GM23338 (cell line): ENCODE results near the gene RBM24. TPM values are rescaled to one million over a fixed set of nuclear protein-coding genes. Genes with fewer than 3 reads are reported as not detected.

Experiments
- ATAC-seq: fragments of 200-7000 bp; cut with Tn5 transposase; 3 replicates; pipeline ENCODE4 v1.9.1; 2020
- DNase-seq: peaks from one replicate; pipeline ENCODE4 v3.0.0-alpha.2; 2015; ENCODE audit warnings: low spot score
- H2AFZ ChIP-seq: fragments of 200-600 bp; sonication (generic); 2 replicates; pipeline ENCODE4 v1.8.0; 2016; ENCODE audit warnings: antibody characterized with exemption, mild to moderate bottlenecking, moderate library complexity
- H3F3A ChIP-seq: fragments of 200-600 bp; sonication (generic); replicated peaks from 2 replicates; pipeline ENCODE4 v1.8.0; 2017; ENCODE audit warnings: antibody characterized with exemption, mixed run types, low read depth
- H3K27ac ChIP-seq: fragments of 200-600 bp; sonication (generic); 2 replicates; pipeline ENCODE4 v1.6.1; 2016; ENCODE audit warnings: low read depth
- H3K27me3 ChIP-seq: fragments of 200-600 bp; sonication (generic); 2 replicates; pipeline ENCODE4 v1.8.0; 2016; ENCODE audit warnings: mild to moderate bottlenecking, mixed run types, moderate library complexity; ENCODE audit not compliant: insufficient read depth
- H3K36me3 ChIP-seq: fragments of 200-600 bp; sonication (generic); 2 replicates; pipeline ENCODE4 v1.8.0; 2016; ENCODE audit warnings: mild to moderate bottlenecking; ENCODE audit not compliant: insufficient read depth
- H3K4me1 ChIP-seq: fragments of 200-600 bp; sonication (generic); 2 replicates; pipeline ENCODE4 v1.8.0; 2016; ENCODE audit warnings: mild to moderate bottlenecking, moderate library complexity; ENCODE audit not compliant: insufficient read depth
- H3K4me2 ChIP-seq: fragments of 200-600 bp; sonication (generic); 2 replicates; pipeline ENCODE4 v1.7.1; 2017; ENCODE audit warnings: mixed run types
- H3K4me3 ChIP-seq: fragments of 200-600 bp; sonication (generic); 2 replicates; pipeline ENCODE4 v1.6.1; 2016; ENCODE audit warnings: mixed run types
- H3K79me2 ChIP-seq: fragments of 200-600 bp; sonication (generic); replicated peaks from 2 replicates; pipeline ENCODE4 v1.8.0; 2017; ENCODE audit warnings: mild to moderate bottlenecking; ENCODE audit not compliant: insufficient read depth
- H3K9me2 ChIP-seq: fragments of 200-600 bp; sonication (generic); 2 replicates; pipeline ENCODE4 v1.8.0; 2017; ENCODE audit not compliant: insufficient read depth
- H4K20me1 ChIP-seq: fragments of 200-600 bp; sonication (generic); replicated peaks from 2 replicates; pipeline ENCODE4 v1.8.0; 2017; ENCODE audit warnings: mild to moderate bottlenecking; ENCODE audit not compliant: insufficient read depth
- H3K27ac Mint-ChIP-seq: 2 replicates; pipeline ENCODE4 v1.8.0; 2020; ENCODE audit warnings: inconsistent platforms, mild to moderate bottlenecking, moderate library complexity, mixed read lengths
- H3K27me3 Mint-ChIP-seq: 3 replicates; pipeline ENCODE4 v1.8.0; 2022; ENCODE audit warnings: low read depth, mild to moderate bottlenecking, moderate library complexity, mixed read lengths, inconsistent platforms; ENCODE audit not compliant: insufficient read depth, poor library complexity
- H3K36me3 Mint-ChIP-seq: 3 replicates; pipeline ENCODE4 v1.8.0; 2021; ENCODE audit warnings: low read depth, mild to moderate bottlenecking, inconsistent platforms, moderate library complexity, mixed read lengths
- H3K4me1 Mint-ChIP-seq: 3 replicates; pipeline ENCODE4 v1.8.0; 2020; ENCODE audit warnings: mild to moderate bottlenecking, inconsistent platforms, mixed read lengths
- H3K4me3 Mint-ChIP-seq: 3 replicates; pipeline ENCODE4 v1.8.0; 2021; ENCODE audit warnings: moderate library complexity, mild to moderate bottlenecking, inconsistent platforms, mixed read lengths
- H3K9me3 Mint-ChIP-seq: 3 replicates; pipeline ENCODE4 v1.8.0; 2020; ENCODE audit warnings: moderate library complexity, mild to moderate bottlenecking, inconsistent platforms, mixed read lengths
- CTCF ChIP-seq, 2 experiments: fragments of 200-600 bp in 1 of 2; sonication (generic) in 1 of 2; conservative IDR thresholded peaks; 2 replicates each; pipeline versions ENCODE4 v1.5.1 to v1.6.1; 2016 to 2017; ENCODE audit warnings: antibody characterized with exemption in 2 of 2, low read depth in 2 of 2, mild to moderate bottlenecking in 2 of 2, moderate library complexity in 1 of 2
- ETS1 ChIP-seq: IDR thresholded peaks from 2 replicates; pipeline ENCODE4 v1.6.1; 2016; ENCODE audit warnings: antibody characterized with exemption
- EZH2phosphoT487 ChIP-seq: fragments of 200-600 bp; sonication (generic); IDR thresholded peaks from one replicate; pipeline ENCODE4 v1.8.1; 2018; ENCODE audit warnings: antibody characterized with exemption; ENCODE audit not compliant: unreplicated experiment
- JUNB ChIP-seq: IDR thresholded peaks from one replicate; pipeline ENCODE4 v1.6.1; 2016; ENCODE audit warnings: antibody characterized with exemption; ENCODE audit not compliant: unreplicated experiment
- NANOG ChIP-seq: IDR thresholded peaks from 2 replicates; pipeline ENCODE4 v1.6.1; 2016; ENCODE audit warnings: antibody characterized with exemption, borderline replicate concordance
- POLR2AphosphoS5 ChIP-seq: IDR thresholded peaks from 2 replicates; pipeline ENCODE4 v1.6.1; 2016; ENCODE audit warnings: antibody characterized with exemption, low read depth
- STAT1 ChIP-seq: IDR thresholded peaks from one replicate; pipeline ENCODE4 v1.6.1; 2016; ENCODE audit warnings: antibody characterized with exemption; ENCODE audit not compliant: unreplicated experiment
- ZNF114 ChIP-seq: fragments of 250-450 bp; sonication (Bioruptor Pico); IDR thresholded peaks from 2 replicates; pipeline ENCODE4 v1.5.0; 2020; ENCODE audit warnings: mild to moderate bottlenecking, moderate library complexity
- ZNF331 ChIP-seq: fragments of 250-450 bp; sonication (Bioruptor Pico); IDR thresholded peaks from 2 replicates; pipeline ENCODE4 v1.5.0; 2020; ENCODE audit warnings: low read depth, mild to moderate bottlenecking, moderate library complexity
- polyA plus RNA-seq: library from polyadenylated mRNA; unstranded; fragments of >200 nt; fragmentation: Nextera tagmentation; extraction: Ambion mirVana; gene quantifications from 2 replicates; pipeline ENCODE4 v1.2.1, GENCODE V29; 2016
- total RNA-seq: library from RNA; depleted of rRNA; stranded (reverse); fragments of >200 nt; shearing (Covaris generic); gene quantifications from 2 replicates; pipeline ENCODE4 v1.2.3, GENCODE V29; 2014
- TF ChIP-seq, protein P1 (sequence below): fragments of 250-450 bp; sonication (Bioruptor Pico); IDR thresholded peaks from 2 replicates; pipeline ENCODE4 v1.5.0; 2020; ENCODE audit warnings: mild to moderate bottlenecking, moderate library complexity
- TF ChIP-seq, protein P2 (sequence below): IDR thresholded peaks from one replicate; pipeline ENCODE4 v1.6.1; 2018; ENCODE audit warnings: antibody characterized with exemption; ENCODE audit not compliant: unreplicated experiment

RBM24 gene
- total and polyA plus RNA-seq, 2 experiments from 2014 or later: 0.27 to 1.3 TPM

- TF ChIP-seq, protein P1, sequence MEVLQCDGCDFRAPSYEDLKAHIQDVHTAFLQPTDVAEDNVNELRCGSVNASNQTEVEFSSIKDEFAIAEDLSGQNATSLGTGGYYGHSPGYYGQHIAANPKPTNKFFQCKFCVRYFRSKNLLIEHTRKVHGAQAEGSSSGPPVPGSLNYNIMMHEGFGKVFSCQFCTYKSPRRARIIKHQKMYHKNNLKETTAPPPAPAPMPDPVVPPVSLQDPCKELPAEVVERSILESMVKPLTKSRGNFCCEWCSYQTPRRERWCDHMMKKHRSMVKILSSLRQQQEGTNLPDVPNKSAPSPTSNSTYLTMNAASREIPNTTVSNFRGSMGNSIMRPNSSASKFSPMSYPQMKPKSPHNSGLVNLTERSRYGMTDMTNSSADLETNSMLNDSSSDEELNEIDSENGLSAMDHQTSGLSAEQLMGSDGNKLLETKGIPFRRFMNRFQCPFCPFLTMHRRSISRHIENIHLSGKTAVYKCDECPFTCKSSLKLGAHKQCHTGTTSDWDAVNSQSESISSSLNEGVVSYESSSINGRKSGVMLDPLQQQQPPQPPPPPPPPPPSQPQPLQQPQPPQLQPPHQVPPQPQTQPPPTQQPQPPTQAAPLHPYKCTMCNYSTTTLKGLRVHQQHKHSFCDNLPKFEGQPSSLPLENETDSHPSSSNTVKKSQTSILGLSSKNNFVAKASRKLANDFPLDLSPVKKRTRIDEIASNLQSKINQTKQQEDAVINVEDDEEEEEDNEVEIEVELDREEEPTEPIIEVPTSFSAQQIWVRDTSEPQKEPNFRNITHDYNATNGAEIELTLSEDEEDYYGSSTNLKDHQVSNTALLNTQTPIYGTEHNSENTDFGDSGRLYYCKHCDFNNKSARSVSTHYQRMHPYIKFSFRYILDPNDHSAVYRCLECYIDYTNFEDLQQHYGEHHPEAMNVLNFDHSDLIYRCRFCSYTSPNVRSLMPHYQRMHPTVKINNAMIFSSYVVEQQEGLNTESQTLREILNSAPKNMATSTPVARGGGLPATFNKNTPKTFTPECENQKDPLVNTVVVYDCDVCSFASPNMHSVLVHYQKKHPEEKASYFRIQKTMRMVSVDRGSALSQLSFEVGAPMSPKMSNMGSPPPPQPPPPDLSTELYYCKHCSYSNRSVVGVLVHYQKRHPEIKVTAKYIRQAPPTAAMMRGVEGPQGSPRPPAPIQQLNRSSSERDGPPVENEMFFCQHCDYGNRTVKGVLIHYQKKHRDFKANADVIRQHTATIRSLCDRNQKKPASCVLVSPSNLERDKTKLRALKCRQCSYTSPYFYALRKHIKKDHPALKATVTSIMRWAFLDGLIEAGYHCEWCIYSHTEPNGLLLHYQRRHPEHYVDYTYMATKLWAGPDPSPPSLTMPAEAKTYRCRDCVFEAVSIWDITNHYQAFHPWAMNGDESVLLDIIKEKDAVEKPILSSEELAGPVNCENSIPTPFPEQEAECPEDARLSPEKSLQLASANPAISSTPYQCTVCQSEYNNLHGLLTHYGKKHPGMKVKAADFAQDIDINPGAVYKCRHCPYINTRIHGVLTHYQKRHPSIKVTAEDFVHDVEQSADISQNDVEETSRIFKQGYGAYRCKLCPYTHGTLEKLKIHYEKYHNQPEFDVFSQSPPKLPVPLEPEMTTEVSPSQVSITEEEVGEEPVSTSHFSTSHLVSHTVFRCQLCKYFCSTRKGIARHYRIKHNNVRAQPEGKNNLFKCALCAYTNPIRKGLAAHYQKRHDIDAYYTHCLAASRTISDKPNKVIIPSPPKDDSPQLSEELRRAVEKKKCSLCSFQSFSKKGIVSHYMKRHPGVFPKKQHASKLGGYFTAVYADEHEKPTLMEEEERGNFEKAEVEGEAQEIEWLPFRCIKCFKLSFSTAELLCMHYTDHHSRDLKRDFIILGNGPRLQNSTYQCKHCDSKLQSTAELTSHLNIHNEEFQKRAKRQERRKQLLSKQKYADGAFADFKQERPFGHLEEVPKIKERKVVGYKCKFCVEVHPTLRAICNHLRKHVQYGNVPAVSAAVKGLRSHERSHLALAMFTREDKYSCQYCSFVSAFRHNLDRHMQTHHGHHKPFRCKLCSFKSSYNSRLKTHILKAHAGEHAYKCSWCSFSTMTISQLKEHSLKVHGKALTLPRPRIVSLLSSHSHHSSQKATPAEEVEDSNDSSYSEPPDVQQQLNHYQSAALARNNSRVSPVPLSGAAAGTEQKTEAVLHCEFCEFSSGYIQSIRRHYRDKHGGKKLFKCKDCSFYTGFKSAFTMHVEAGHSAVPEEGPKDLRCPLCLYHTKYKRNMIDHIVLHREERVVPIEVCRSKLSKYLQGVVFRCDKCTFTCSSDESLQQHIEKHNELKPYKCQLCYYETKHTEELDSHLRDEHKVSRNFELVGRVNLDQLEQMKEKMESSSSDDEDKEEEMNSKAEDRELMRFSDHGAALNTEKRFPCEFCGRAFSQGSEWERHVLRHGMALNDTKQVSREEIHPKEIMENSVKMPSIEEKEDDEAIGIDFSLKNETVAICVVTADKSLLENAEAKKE (CRISPR knock-in tag): no peak
- TF ChIP-seq ETS1 (no peak), EZH2phosphoT487 (no peak), POLR2AphosphoS5 (no peak), NANOG (no peak), ZNF331 (CRISPR knock-in tag) (no peak)
Observed at GRCh38 chr6:17293395-17293794, 12.2 kb downstream of the RBM24 start (continued).

GRCh38 chr6:17297271-17298080, 16.3 kb downstream of the RBM24 start:
- no peaks in the 10 kb centered on the region for H3K27me3 Mint-ChIP-seq
- no peaks in the 10 kb centered on the region for H3K36me3 Mint-ChIP-seq
- Histone ChIP-seq H3K9me2 (no peaks in the 10 kb centered on the region), H3K27me3 (no peaks in the 10 kb centered on the region), H3K79me2 (no peaks in the 10 kb centered on the region), H3K4me3 (no peak overlapping the region), H2AFZ (no peak overlapping the region), H3F3A (no peaks in the 10 kb centered on the region), H4K20me1 (no peaks in the 10 kb centered on the region), H3K4me1 (no peaks in the 10 kb centered on the region), H3K36me3 (no peaks in the 10 kb centered on the region), H3K4me2 (no peak overlapping the region), H3K27ac (no peak overlapping the region)
- ATAC-seq (no peak), DNase-seq (no peak)
- H3K4me1 Mint-ChIP-seq: no peaks in the 10 kb centered on the region
- H3K9me3 Mint-ChIP-seq: no peaks in the 10 kb centered on the region; the same call in 1 of the 3 replicates
- no peak overlapping the region for H3K27ac Mint-ChIP-seq
- no peak overlapping the region for H3K4me3 Mint-ChIP-seq
- TF ChIP-seq ZNF114 (CRISPR knock-in tag) (no peak), NANOG (no peak), STAT1 (no peak), CTCF (conservative IDR thresholded peaks at IDR 0.05; ENCODE audit: low read depth in 2 of 2) (no peak), POLR2AphosphoS5 (no peak), EZH2phosphoT487 (no peak), JUNB (no peak)
- TF ChIP-seq, protein P2, sequence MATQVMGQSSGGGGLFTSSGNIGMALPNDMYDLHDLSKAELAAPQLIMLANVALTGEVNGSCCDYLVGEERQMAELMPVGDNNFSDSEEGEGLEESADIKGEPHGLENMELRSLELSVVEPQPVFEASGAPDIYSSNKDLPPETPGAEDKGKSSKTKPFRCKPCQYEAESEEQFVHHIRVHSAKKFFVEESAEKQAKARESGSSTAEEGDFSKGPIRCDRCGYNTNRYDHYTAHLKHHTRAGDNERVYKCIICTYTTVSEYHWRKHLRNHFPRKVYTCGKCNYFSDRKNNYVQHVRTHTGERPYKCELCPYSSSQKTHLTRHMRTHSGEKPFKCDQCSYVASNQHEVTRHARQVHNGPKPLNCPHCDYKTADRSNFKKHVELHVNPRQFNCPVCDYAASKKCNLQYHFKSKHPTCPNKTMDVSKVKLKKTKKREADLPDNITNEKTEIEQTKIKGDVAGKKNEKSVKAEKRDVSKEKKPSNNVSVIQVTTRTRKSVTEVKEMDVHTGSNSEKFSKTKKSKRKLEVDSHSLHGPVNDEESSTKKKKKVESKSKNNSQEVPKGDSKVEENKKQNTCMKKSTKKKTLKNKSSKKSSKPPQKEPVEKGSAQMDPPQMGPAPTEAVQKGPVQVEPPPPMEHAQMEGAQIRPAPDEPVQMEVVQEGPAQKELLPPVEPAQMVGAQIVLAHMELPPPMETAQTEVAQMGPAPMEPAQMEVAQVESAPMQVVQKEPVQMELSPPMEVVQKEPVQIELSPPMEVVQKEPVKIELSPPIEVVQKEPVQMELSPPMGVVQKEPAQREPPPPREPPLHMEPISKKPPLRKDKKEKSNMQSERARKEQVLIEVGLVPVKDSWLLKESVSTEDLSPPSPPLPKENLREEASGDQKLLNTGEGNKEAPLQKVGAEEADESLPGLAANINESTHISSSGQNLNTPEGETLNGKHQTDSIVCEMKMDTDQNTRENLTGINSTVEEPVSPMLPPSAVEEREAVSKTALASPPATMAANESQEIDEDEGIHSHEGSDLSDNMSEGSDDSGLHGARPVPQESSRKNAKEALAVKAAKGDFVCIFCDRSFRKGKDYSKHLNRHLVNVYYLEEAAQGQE: no peak
